Activated naive CD4-positive, alpha-beta T cell treated with anti-CD3 and anti-CD28 coated beads, Interleukin-2, amount 10 ng/mL, durations not matched to agents 7 days and 5 days (primary cell): ENCODE measurements around the gene CCDC137.
A peak's percentile ranks its signal among the peaks of the same experiment; 100 is the strongest.
"Not testable (repeated sequence)": the region's sequence is repeated elsewhere in the genome, so short reads cannot be mapped to it uniquely, and the experiment has no call there.

Experiments used
- CTCF ChIA-PET: fragments of 350-600 bp; sonication (Branson Sonifier 250); formaldehyde crosslinking; loops from one replicate; lab custom pipeline; 2021; ENCODE audit warnings: antibody characterized with exemption; lab: Charles Lee
- DNase-seq: peaks from one replicate; pipeline ENCODE4 v3.0.0-alpha.2; 2020
- H3K27ac Mint-ChIP-seq: one replicate; pipeline ENCODE4 v1.8.0; 2021; ENCODE audit warnings: mild to moderate bottlenecking, moderate library complexity, mixed read lengths
- H3K27me3 Mint-ChIP-seq: one replicate; pipeline ENCODE4 v1.8.0; 2021; ENCODE audit warnings: mild to moderate bottlenecking, mixed read lengths
- H3K36me3 Mint-ChIP-seq: one replicate; pipeline ENCODE4 v1.8.0; 2021; ENCODE audit warnings: mixed read lengths
- H3K4me1 Mint-ChIP-seq: one replicate; pipeline ENCODE4 v1.8.0; 2021; ENCODE audit warnings: mixed read lengths
- H3K4me3 Mint-ChIP-seq: one replicate; pipeline ENCODE4 v1.8.0; 2021; ENCODE audit warnings: mild to moderate bottlenecking, moderate library complexity, mixed read lengths
- H3K9me3 Mint-ChIP-seq: one replicate; pipeline ENCODE4 v1.8.0; 2021; ENCODE audit warnings: mixed read lengths

CCDC137 gene

GRCh38 chr17:81666342-81667191 lies at the start of gene CCDC137, which contains the start of gene OXLD1:
Gene CCDC137, plus strand, starts transcription at chr17:81666737. Its CDS starts 30 bp downstream, at chr17:81666767.
Gene OXLD1, minus strand, starts transcription at chr17:81666605. Its CDS starts 28 bp downstream, at chr17:81666577.
- peak within 1 kb of the TSS; percentile 99 for H3K27ac Mint-ChIP-seq
- peak within 1 kb of the TSS; percentile 82 for H3K4me3 Mint-ChIP-seq
- peaks cover 60% of the 10 kb centered on the region for H3K4me1 Mint-ChIP-seq
- no peaks in the 10 kb centered on the region for H3K27me3 Mint-ChIP-seq
- no peaks in the 10 kb centered on the region for H3K9me3 Mint-ChIP-seq
- DNase-seq = peak; percentile 97
- H3K36me3 Mint-ChIP-seq = peaks cover 39% of the 10 kb centered on the region
- CTCF ChIA-PET = no interaction called here

- no peak overlapping the region for H3K4me3 Mint-ChIP-seq
- H3K36me3 Mint-ChIP-seq = peaks cover 59% of the 10 kb centered on the region
- no peaks in the 10 kb centered on the region for H3K27me3 Mint-ChIP-seq
- H3K27ac Mint-ChIP-seq = no peak overlapping the region
- peaks cover 17% of the 10 kb centered on the region for H3K4me1 Mint-ChIP-seq
- DNase-seq = no peak
- CTCF ChIA-PET = no interaction called here
- H3K9me3 Mint-ChIP-seq = no peaks in the 10 kb centered on the region
Observed at GRCh38 chr17:81616877-81617276, 49.7 kb upstream of the CCDC137 start.

- CTCF ChIA-PET, H3K4me3 Mint-ChIP-seq, DNase-seq, H3K9me3 Mint-ChIP-seq, H3K27me3 Mint-ChIP-seq, H3K27ac Mint-ChIP-seq: not testable (repeated sequence)
- H3K36me3 Mint-ChIP-seq = peaks cover 53% of the 10 kb centered on the region
- peaks cover 17% of the 10 kb centered on the region for H3K4me1 Mint-ChIP-seq
Observed at GRCh38 chr17:81618307-81618706, 48.2 kb upstream of the CCDC137 start.

- Mint-ChIP-seq H3K36me3 (peaks cover 55% of the 10 kb centered on the region), H3K4me3 (no peak overlapping the region), H3K9me3 (no peaks in the 10 kb centered on the region), H3K27me3 (no peaks in the 10 kb centered on the region), H3K4me1 (no peaks in the 10 kb centered on the region), H3K27ac (no peak overlapping the region)
- no peak for DNase-seq
- CTCF ChIA-PET = no interaction called here
Observed at GRCh38 chr17:81621494-81622130, 44.9 kb upstream of the CCDC137 start.

GRCh38 chr17:81630274-81630673 lies 36.3 kb upstream of the CCDC137 start:
- no peak for DNase-seq
- Mint-ChIP-seq H3K4me3 (no peak overlapping the region), H3K4me1 (peaks cover 7% of the 10 kb centered on the region), H3K27ac (no peak overlapping the region), H3K36me3 (peaks cover 30% of the 10 kb centered on the region), H3K27me3 (no peaks in the 10 kb centered on the region), H3K9me3 (no peaks in the 10 kb centered on the region)
- CTCF ChIA-PET = no interaction called here

GRCh38 chr17:81631482-81631881 lies 35.1 kb upstream of the CCDC137 start:
- no peak for DNase-seq
- Mint-ChIP-seq H3K4me3 (no peak overlapping the region), H3K36me3 (peaks cover 25% of the 10 kb centered on the region), H3K4me1 (peaks cover 19% of the 10 kb centered on the region), H3K9me3 (no peaks in the 10 kb centered on the region), H3K27me3 (no peaks in the 10 kb centered on the region), H3K27ac (peak overlapping the region; percentile 49)
- CTCF ChIA-PET = no interaction called here

GRCh38 chr17:81635431-81635830 lies 31.1 kb upstream of the CCDC137 start:
- H3K4me1 Mint-ChIP-seq = peaks cover 21% of the 10 kb centered on the region
- no peak for DNase-seq
- CTCF ChIA-PET = no interaction called here
- no peaks in the 10 kb centered on the region for H3K9me3 Mint-ChIP-seq
- H3K4me3 Mint-ChIP-seq = peak overlapping the region; percentile 89
- H3K27ac Mint-ChIP-seq = no peak overlapping the region
- H3K36me3 Mint-ChIP-seq = peaks cover 9% of the 10 kb centered on the region
- H3K27me3 Mint-ChIP-seq = peaks cover 4% of the 10 kb centered on the region

- Mint-ChIP-seq H3K9me3 (no peaks in the 10 kb centered on the region), H3K4me1 (peaks cover 21% of the 10 kb centered on the region), H3K27me3 (peaks cover 4% of the 10 kb centered on the region), H3K27ac (peak overlapping the region; percentile 80), H3K36me3 (peaks cover 9% of the 10 kb centered on the region), H3K4me3 (peak overlapping the region; percentile 89)
- DNase-seq = no peak
- CTCF ChIA-PET = no interaction called here
Observed at GRCh38 chr17:81635973-81636504, 30.5 kb upstream of the CCDC137 start.

GRCh38 chr17:81636505-81637288 lies 29.8 kb upstream of the CCDC137 start, which contains the start of the genes NPLOC4 and TSPAN10:
Gene NPLOC4, minus strand, starts transcription at chr17:81637112. Its CDS starts 182 bp downstream, at chr17:81636930.
Gene TSPAN10, plus strand, starts transcription at chr17:81637196. Its CDS starts 5,217 bp downstream, at chr17:81642413.
- H3K27me3 Mint-ChIP-seq = peaks cover 4% of the 10 kb centered on the region
- peaks cover 21% of the 10 kb centered on the region for H3K4me1 Mint-ChIP-seq
- peak within 1 kb of the TSS; percentile 89 for H3K4me3 Mint-ChIP-seq
- peak within 1 kb of the TSS; percentile 80 for H3K27ac Mint-ChIP-seq
- peak; percentile 81 for DNase-seq
- peaks cover 5% of the 10 kb centered on the region for H3K36me3 Mint-ChIP-seq
- CTCF ChIA-PET = no interaction called here
- H3K9me3 Mint-ChIP-seq = no peaks in the 10 kb centered on the region

- peaks cover 17% of the 10 kb centered on the region for H3K4me1 Mint-ChIP-seq
- no peaks in the 10 kb centered on the region for H3K9me3 Mint-ChIP-seq
- peaks cover 4% of the 10 kb centered on the region for H3K27me3 Mint-ChIP-seq
- H3K27ac Mint-ChIP-seq = no peak overlapping the region
- CTCF ChIA-PET = no interaction called here
- no peak for DNase-seq
- peak overlapping the region; percentile 14 for H3K4me3 Mint-ChIP-seq
- H3K36me3 Mint-ChIP-seq = peaks cover 2% of the 10 kb centered on the region
Observed at GRCh38 chr17:81638683-81639082, 27.9 kb upstream of the CCDC137 start.

- no peaks in the 10 kb centered on the region for H3K9me3 Mint-ChIP-seq
- no peak overlapping the region for H3K27ac Mint-ChIP-seq
- peaks cover 4% of the 10 kb centered on the region for H3K27me3 Mint-ChIP-seq
- DNase-seq = no peak
- peaks cover 2% of the 10 kb centered on the region for H3K36me3 Mint-ChIP-seq
- peaks cover 14% of the 10 kb centered on the region for H3K4me1 Mint-ChIP-seq
- CTCF ChIA-PET = no interaction called here
- no peak overlapping the region for H3K4me3 Mint-ChIP-seq
Observed at GRCh38 chr17:81640011-81640410, 26.5 kb upstream of the CCDC137 start.

- H3K27me3 Mint-ChIP-seq = peaks cover 16% of the 10 kb centered on the region
- no peak for DNase-seq
- H3K27ac Mint-ChIP-seq = no peak overlapping the region
- CTCF ChIA-PET = no interaction called here
- H3K4me1 Mint-ChIP-seq = peaks cover 2% of the 10 kb centered on the region
- no peaks in the 10 kb centered on the region for H3K9me3 Mint-ChIP-seq
- H3K36me3 Mint-ChIP-seq = no peaks in the 10 kb centered on the region
- no peak overlapping the region for H3K4me3 Mint-ChIP-seq
Observed at GRCh38 chr17:81641825-81642489, 24.6 kb upstream of the CCDC137 start.

GRCh38 chr17:81644496-81644895 lies 22.0 kb upstream of the CCDC137 start:
- no peaks in the 10 kb centered on the region for H3K36me3 Mint-ChIP-seq

More at GRCh38 chr17:81644496-81644895, 22.0 kb upstream of the CCDC137 start:
- CTCF ChIA-PET = no interaction called here
- Mint-ChIP-seq H3K4me3 (no peak overlapping the region), H3K27ac (no peak overlapping the region), H3K27me3 (peaks cover 37% of the 10 kb centered on the region), H3K4me1 (no peaks in the 10 kb centered on the region), H3K9me3 (peaks cover 6% of the 10 kb centered on the region)
- DNase-seq = no peak
